ENCODE results near the gene FKBP15.

- no peak for TF ChIP-seq CTCF (IDR thresholded peaks at IDR 0.05 in 4 of 5, conservative IDR thresholded peaks at IDR 0.05 in 1 of 5)
- TF ChIP-seq POLR2A (IDR thresholded peaks at IDR 0.05): no peak
Observed at GRCh38 chr9:113220467-113221002, 542 bp downstream of the FKBP15 start.
